Esophagus squamous epithelium (tissue), 4 donors: ENCODE results near the gene PAAF1.

Source experiments
- CTCF ChIP-seq, 6 experiments: fragments of 450-650 bp in 4 of 6; fragments of 200-600 bp in 2 of 6; sonication (generic) in 2 of 6; IDR thresholded peaks; one replicate each; pipeline ENCODE4 v1.5.1; 2016 to 2019; ENCODE audit warnings: antibody characterized with exemption in 6 of 6, mild to moderate bottlenecking in 4 of 6, moderate library complexity in 4 of 6
- POLR2A ChIP-seq, 4 donors: fragments of 450-650 bp; IDR thresholded peaks; one replicate each; pipeline ENCODE4 v1.6.1; 2017; ENCODE audit warnings: antibody characterized with exemption in 4 of 4, mild to moderate bottlenecking in 4 of 4, moderate library complexity in 3 of 4

- TF ChIP-seq CTCF (IDR thresholded peaks at IDR 0.05) (no peak), POLR2A (IDR thresholded peaks at IDR 0.05) (no peak)
These were observed 25.5 kb downstream of the PAAF1 start for GRCh38 chr11:73902303-73902702.
